Activated T-cell treated with anti-CD3 and anti-CD28 coated beads for 1 hour (primary cell): ENCODE measurements around the gene ANKRD29.
"Not testable (repeated sequence)": the region's sequence is repeated elsewhere in the genome, so short reads cannot be mapped to it uniquely, and the experiment has no call there.

Experiments
- DNase-seq: peaks from one replicate; pipeline ENCODE4 v3.0.0-alpha.2; 2020; ENCODE audit warnings: low read depth

ANKRD29 gene

DNA sequence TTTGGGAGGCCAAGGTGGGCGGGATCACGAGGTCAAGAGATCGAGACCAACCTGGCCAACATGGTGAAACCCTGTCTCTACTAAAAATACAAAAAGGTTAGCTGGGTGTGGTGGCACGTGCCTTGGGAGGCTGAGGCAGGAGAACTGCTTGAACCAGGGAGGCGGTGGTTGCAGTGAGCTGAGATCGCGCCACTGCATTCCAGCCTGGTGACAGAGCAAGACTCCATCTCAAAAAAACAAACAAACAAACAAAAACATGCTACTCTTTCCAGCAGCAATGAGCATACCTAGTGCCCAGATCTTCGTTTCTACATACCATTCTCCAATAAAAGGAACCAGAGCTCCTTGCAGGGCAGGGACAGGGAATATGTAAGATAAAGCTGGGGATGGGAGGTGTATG, 105.2 kb downstream of the ANKRD29 start:
- DNase-seq, result not testable (repeated sequence)

DNA sequence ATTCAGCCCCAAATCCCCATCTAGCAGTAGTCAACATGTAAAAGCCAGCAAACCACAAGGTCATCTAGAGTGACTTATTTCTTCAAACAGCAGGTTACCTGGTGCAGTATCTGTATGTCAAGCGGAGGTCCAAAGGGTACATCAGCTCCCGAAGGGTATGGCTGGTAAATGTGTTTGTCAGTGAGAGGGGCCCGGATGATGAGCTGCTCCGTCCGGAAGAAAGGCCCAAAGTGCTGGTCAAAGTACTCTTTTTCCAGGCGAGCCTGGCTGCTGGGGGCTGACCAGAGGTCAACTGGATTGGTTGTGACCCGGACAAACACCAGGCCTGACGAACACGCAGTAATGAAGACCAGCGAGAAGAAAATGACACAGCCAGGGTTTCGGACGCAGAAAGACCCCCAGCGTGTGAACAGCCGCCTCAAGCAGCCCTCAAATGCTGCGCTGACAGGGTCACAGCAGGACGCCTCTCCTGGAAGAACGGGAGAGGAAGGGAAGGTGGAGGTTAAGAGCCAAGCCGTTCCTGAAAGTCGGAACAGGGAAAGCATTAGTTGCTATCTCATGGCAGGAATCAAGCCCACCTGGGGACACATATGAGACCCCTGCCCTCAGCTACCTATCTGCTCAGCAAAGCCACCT, 106.4 kb downstream of the ANKRD29 start:
- no peak for DNase-seq

DNA sequence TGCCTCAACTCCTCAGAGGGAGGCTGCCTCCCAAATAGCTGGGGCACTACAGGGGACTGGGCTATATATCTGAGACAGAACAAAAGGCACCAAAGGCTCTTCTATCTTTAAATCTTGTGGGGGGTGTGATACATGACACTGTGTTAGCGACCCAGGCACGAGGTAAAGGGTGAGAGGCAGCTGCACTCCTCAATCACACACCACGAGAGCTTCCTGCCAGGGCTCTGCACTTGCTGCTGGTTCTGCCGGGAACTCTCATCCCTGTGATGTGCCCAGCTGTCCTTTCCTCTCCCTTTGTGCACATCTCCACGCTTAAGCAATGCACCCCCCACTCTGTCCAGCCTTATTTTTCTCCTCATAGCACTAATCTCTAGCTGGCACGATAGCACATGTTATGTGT, 108.8 kb downstream of the ANKRD29 start:
- no peak for DNase-seq

DNA sequence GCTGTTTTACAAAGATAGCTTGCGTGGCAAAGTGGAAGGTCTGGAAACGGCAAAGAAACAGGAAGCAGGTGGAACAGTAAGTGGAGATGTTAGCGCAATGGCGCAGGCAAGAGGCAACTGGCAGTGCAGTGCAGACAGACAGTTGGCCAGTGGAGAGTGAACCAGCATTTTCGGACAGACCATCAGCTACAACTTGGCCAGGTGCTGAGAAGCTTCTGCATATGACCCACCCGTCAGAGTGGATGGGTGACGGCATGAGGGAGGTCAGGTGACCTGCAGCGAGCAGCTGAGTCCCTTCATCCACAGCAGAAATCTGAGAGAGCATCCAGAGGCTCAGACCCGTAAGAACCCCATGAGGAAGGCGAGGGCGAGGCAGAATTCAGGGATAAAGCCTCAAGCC, 110.2 kb downstream of the ANKRD29 start:
- DNase-seq, result no peak

DNA sequence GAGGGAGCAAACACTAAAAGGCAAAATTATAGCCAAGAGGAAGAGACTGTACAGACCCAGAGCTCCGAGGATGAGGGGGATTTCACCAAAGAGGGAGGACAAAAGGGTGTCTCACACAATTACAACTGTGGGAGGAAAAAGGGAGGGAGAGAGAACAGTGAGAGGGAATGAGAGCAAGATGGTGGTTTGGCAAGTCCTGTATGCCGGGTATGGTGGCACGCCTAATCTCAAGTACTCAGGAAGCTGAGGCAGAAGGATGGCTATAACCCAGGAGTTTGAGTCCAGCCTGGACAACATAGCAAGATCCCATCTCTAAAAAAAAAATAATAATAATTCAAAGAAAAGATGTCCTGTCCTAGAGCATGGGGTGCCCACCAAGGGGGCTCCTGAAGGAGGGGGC, 110.7 kb downstream of the ANKRD29 start:
- DNase-seq, result no peak

DNA sequence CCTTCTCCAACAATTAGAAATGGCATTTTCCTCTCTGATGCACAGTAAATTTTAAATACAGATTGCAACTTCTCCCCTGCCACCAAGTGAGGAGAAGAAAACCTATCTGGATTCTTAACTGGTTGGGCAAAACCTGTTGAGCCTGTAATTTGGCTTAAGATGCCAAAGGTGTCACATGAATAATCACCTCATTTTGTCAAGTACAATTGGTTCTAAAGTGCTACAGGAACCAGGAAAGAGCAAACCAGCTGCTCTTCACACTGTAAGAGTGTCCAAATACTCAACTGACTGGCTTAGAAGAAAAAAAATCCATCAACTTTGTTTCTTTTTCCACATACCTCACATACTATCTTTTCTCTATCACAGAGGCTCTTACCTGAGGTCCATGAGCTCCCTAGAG, 111.8 kb downstream of the ANKRD29 start:
- DNase-seq, result no peak
